Lower leg skin (tissue), 4 donors: ENCODE measurements around the gene CCDC33. TPM values are rescaled to one million over a fixed set of nuclear protein-coding genes. Genes with fewer than 3 reads are reported as not detected.

Source experiments
- DNase-seq, 2 donors: peaks; one replicate each; pipeline ENCODE4 v3.0.0-alpha.2; 2019; ENCODE audit warnings: low spot score in 2 of 2
- H3K4me3 ChIP-seq: fragments of 200-600 bp; sonication (generic); 2 replicates; pipeline ENCODE4 v1.5.1; 2017; ENCODE audit warnings: mild to moderate bottlenecking, low read depth; ENCODE audit not compliant: poor library complexity, severe bottlenecking
- POLR2A ChIP-seq, 2 donors: fragments of 450-650 bp; IDR thresholded peaks; one replicate each; pipeline ENCODE4 v1.6.1; 2016 to 2017; ENCODE audit warnings: antibody characterized with exemption in 2 of 2, mild to moderate bottlenecking in 1 of 2, moderate library complexity in 1 of 2
- WGBS, 2 donors: methylation state at CpG; one replicate each; pipeline ENCODE4 v1.1.5; 2018; 5-methylcytosine and 5-hydroxymethylcytosine counted together
- intact Hi-C: fragments of 100-400 bp; cut with DNase I; formaldehyde crosslinking; loops from one replicate; pipeline ENCODE4 v1.15.0; 2023; ENCODE audit warnings: low total_unique reads
- total RNA-seq, 4 donors: library from RNA; depleted of rRNA; stranded (reverse); fragments of >200 nt; gene quantifications; one replicate each; pipeline ENCODE4 v1.1.0, GENCODE V29; 2016
- TF ChIP-seq, protein P1 (sequence below), 3 donors: fragments of 450-650 bp; IDR thresholded peaks; one replicate each; pipeline ENCODE4 v1.5.1; 2016; ENCODE audit warnings: antibody characterized with exemption in 3 of 3, mild to moderate bottlenecking in 3 of 3, moderate library complexity in 2 of 3

Gene CCDC33
- total RNA-seq, 4 donors from 2014 or later, result not detected

DNA sequence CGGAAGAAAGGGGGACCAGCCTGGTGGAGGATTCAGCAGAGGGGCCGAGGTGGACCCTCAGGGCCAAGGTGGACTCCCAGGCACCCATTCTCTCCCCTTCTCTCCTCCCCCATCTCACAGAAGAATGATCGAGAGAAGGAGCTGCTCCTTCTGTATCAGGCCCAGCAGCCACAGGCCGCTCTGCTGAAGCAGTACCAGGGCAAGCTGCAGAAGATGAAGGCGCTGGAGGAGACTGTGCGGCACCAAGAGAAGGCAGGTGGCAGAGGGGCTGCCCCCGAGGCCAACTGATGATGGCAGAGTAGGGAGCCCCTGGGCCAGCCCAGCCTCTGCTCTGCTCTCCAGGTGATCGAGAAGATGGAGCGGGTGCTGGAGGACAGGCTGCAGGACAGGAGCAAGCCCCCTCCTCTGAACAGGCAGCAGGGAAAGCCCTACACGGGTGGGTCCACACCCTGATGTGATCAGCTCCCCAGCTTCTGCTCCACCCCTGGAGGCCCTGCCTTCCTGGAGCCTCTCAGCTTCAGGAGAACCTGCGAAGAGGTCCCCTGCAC is 94.8 kb downstream of the CCDC33 start:
- DNase-seq, result no peak
- intact Hi-C loops, result no loop called here
- 79 to 86% methylated on average over 11 of the region's 11 CpGs for WGBS, 2 donors
- no peak overlapping the region for H3K4me3 ChIP-seq
- TF ChIP-seq POLR2A (IDR thresholded peaks at IDR 0.05), result no peak
- TF ChIP-seq, protein P1, sequence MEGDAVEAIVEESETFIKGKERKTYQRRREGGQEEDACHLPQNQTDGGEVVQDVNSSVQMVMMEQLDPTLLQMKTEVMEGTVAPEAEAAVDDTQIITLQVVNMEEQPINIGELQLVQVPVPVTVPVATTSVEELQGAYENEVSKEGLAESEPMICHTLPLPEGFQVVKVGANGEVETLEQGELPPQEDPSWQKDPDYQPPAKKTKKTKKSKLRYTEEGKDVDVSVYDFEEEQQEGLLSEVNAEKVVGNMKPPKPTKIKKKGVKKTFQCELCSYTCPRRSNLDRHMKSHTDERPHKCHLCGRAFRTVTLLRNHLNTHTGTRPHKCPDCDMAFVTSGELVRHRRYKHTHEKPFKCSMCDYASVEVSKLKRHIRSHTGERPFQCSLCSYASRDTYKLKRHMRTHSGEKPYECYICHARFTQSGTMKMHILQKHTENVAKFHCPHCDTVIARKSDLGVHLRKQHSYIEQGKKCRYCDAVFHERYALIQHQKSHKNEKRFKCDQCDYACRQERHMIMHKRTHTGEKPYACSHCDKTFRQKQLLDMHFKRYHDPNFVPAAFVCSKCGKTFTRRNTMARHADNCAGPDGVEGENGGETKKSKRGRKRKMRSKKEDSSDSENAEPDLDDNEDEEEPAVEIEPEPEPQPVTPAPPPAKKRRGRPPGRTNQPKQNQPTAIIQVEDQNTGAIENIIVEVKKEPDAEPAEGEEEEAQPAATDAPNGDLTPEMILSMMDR (IDR thresholded peaks at IDR 0.05), result no peak

DNA sequence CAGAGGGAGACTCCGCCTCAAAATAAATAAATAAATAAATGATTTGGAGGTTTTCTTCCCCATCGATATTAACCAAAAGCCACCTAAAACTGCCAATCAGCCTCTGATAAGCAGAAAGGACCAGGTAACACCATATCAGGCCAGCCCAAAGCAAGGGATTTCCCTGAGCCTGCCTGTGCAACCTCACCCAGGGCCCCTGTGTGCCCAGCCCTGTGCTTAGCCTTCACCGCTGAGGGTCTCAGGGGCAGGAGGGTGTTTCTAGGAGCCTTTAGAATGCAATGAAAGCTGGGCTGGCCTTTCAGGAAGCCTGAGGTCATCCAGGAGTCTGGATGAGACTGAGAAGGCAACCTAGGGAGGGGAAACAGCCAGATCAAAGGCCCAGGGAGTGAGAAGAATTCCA is 95.9 kb downstream of the CCDC33 start:
- 89 to 94% methylated on average over 3 of the region's 3 CpGs for WGBS, 2 donors
- TF ChIP-seq, protein P1 (IDR thresholded peaks at IDR 0.05), result no peak
- TF ChIP-seq POLR2A (IDR thresholded peaks at IDR 0.05), result no peak
- no peak for DNase-seq
- intact Hi-C loops, result no loop called here
- no peak overlapping the region for H3K4me3 ChIP-seq

DNA sequence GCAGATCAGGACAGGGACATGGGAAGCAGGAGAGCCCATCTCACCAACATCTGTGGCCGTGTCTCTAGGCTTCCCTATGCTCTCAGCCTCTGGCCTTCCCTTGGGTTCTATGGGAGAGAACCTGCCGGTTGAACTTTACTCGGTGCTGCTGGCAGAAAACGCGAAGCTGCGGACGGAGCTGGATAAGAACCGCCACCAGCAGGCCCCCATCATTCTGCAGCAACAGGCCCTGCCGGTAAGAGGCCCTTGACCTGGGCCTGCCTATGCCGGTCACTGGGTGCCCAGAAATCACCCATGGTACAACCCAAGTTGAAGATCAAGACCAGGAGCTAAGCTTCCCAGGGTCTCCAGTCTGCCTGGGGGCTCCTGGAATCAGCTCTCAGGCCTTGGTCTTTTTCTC is 96.5 kb downstream of the CCDC33 start:
- WGBS, 2 donors, result 89 to 95% methylated on average over 9 to 10 of the region's 10 CpGs
- TF ChIP-seq POLR2A (IDR thresholded peaks at IDR 0.05), result no peak
- TF ChIP-seq, protein P1 (IDR thresholded peaks at IDR 0.05), result no peak
- no peak for DNase-seq
- H3K4me3 ChIP-seq, result no peak overlapping the region
- intact Hi-C loops, result no loop called here

DNA sequence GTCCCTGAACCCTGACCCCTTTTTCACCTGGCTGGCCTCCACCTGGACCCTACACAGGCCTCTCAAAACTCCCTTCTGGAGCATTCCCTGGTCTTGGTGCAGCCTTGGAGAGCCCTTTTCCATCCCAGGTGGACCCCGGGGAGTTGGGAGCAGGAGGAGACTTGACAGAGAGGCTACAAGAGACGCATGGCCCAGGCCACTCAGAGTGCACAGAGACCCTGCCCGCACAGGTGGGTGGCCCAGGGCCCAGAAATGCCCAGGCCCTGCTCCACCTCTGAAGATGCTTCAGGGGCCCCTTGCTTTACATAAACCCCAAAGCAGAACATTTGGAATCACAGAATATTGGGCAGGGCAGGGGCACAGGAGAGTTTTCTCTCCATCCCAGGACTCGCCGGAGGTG is 97.0 kb downstream of the CCDC33 start:
- TF ChIP-seq POLR2A (IDR thresholded peaks at IDR 0.05), result no peak
- TF ChIP-seq, protein P1 (IDR thresholded peaks at IDR 0.05), result no peak
- no peak for DNase-seq
- no peak overlapping the region for H3K4me3 ChIP-seq
- WGBS, 2 donors, result 92 to 99% methylated on average over 5 of the region's 5 CpGs
- intact Hi-C loops, result no loop called here

DNA sequence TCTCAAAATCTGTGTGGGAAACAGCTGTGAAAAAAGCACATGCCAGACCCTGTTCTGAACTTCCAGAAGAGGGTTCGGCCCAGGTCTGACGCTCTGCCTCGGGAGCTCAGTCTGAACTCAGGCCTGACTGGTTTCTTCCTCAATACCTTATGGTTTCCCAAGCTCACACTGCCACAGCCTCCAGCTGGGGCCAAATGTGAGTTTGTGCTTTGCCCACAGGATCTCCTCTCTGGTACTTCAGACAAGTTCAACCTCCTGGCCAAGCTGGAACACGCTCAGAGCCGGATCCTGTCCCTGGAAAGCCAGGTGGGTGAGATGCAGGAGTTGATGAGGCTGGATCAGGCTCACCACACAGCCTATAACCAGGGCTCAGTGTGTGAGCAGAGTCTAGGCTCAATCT is 97.5 kb downstream of the CCDC33 start:
- TF ChIP-seq, protein P1 (IDR thresholded peaks at IDR 0.05), result no peak
- TF ChIP-seq POLR2A (IDR thresholded peaks at IDR 0.05), result no peak
- no peak for DNase-seq
- WGBS, 2 donors, result 71 to 72% methylated on average over 5 of the region's 5 CpGs
- intact Hi-C loops, result no loop called here
- no peak overlapping the region for H3K4me3 ChIP-seq

DNA sequence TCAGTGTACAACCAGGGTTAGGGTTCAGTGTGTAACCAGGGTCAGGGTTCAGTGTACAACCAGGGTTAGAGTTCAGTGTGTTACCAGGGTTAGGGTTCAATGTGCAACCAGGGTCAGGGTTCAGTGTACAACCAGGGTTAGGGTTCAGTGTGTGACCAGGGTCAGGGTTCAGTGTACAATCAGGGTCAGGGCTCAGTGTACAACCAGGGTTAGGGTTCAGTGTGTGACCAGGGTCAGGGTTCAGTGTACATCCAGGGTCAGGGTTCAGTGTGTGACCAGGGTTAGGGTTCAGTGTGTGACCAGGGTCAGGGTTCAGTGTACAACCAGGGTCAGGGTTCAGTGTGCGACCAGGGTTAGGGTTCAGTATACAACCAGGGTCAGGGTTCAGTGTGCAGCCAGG is 98.0 kb downstream of the CCDC33 start:
- WGBS, 2 donors, result 73 to 93% methylated on average over 1 of the region's 1 CpG
- TF ChIP-seq POLR2A (IDR thresholded peaks at IDR 0.05), result no peak
- TF ChIP-seq, protein P1 (IDR thresholded peaks at IDR 0.05), result no peak
- no peak overlapping the region for H3K4me3 ChIP-seq
- DNase-seq, result no peak
- intact Hi-C loops, result no loop called here
